Right lobe of liver (tissue), 4 donors: ENCODE data around the gene ZBTB7C.

ENCODE experiments used
- CTCF ChIP-seq, 4 donors: fragments of 200-600 bp in 3 of 4; fragments of 450-650 bp in 1 of 4; IDR thresholded peaks; one replicate each; pipeline versions ENCODE4 v1.5.1 to v1.8.0; 2016 to 2022; ENCODE audit warnings: antibody characterized with exemption in 4 of 4, mild to moderate bottlenecking in 2 of 4
- POLR2A ChIP-seq: fragments of 450-650 bp; IDR thresholded peaks from one replicate; pipeline ENCODE4 v1.6.1; 2017; ENCODE audit warnings: antibody characterized with exemption, mild to moderate bottlenecking
- donor health status: DM: no; HTN: no; CAD: no.
- donor health status: DM: no; HTN: no; CAD: no.
- donor health status: DM: no; HTN: yes; CAD: no.

GRCh38 chr18:48442761-48443160 is 33.6 kb upstream of the ZBTB7C start:
- no peak for TF ChIP-seq CTCF (IDR thresholded peaks at IDR 0.05)
- TF ChIP-seq POLR2A, result no peak
